ENCODE results near the gene DTHD1. TPM values are rescaled to one million over a fixed set of nuclear protein-coding genes. Genes with fewer than 3 reads are reported as not detected.

Gene DTHD1
- total RNA-seq, 1 donor from 2014 or later, result 0.55 TPM

GRCh38 chr4:36323816-36324419 lies 42.5 kb downstream of the DTHD1 start:
- intact Hi-C loops (cut with DNase I), result no loop called here
- TF ChIP-seq CTCF (IDR thresholded peaks at IDR 0.05), result no peak
- no peak overlapping the region for H3K4me3 ChIP-seq
- no peaks in the 10 kb centered on the region for H3K27me3 ChIP-seq
- ATAC-seq (peak; percentile 22), DNase-seq (no peak)
- H3K27ac ChIP-seq, result no peak overlapping the region
- no peaks in the 10 kb centered on the region for H3K36me3 ChIP-seq
- peaks cover 3% of the 10 kb centered on the region for H3K4me1 ChIP-seq
- H3K9me3 ChIP-seq, result no peaks in the 10 kb centered on the region

- H3K9me3 ChIP-seq, result no peaks in the 10 kb centered on the region
- H3K27me3 ChIP-seq, result no peaks in the 10 kb centered on the region
- no peak overlapping the region for H3K27ac ChIP-seq
- no peak for ATAC-seq
- H3K36me3 ChIP-seq, result no peaks in the 10 kb centered on the region
- peaks cover 3% of the 10 kb centered on the region for H3K4me1 ChIP-seq
- no peak for DNase-seq
- no peak for TF ChIP-seq CTCF (IDR thresholded peaks at IDR 0.05)
- no peak overlapping the region for H3K4me3 ChIP-seq
- intact Hi-C loops (cut with DNase I), result no loop called here
Measured at GRCh38 chr4:36324808-36325207, 43.4 kb downstream of the DTHD1 start.

GRCh38 chr4:36325499-36325898 lies 44.1 kb downstream of the DTHD1 start:
- H3K36me3 ChIP-seq, result no peaks in the 10 kb centered on the region
- DNase-seq (no peak), ATAC-seq (peak; percentile 61)
- no peaks in the 10 kb centered on the region for H3K27me3 ChIP-seq
- no peak overlapping the region for H3K27ac ChIP-seq
- intact Hi-C loops (cut with DNase I), result no loop called here
- no peak for TF ChIP-seq CTCF (IDR thresholded peaks at IDR 0.05)
- no peak overlapping the region for H3K4me3 ChIP-seq
- no peaks in the 10 kb centered on the region for H3K9me3 ChIP-seq
- H3K4me1 ChIP-seq, result peaks cover 3% of the 10 kb centered on the region

GRCh38 chr4:36325926-36326325 lies 44.5 kb downstream of the DTHD1 start:
- TF ChIP-seq CTCF (IDR thresholded peaks at IDR 0.05), result no peak
- ATAC-seq, result no peak
- Histone ChIP-seq H3K27ac (no peak overlapping the region), H3K4me1 (peaks cover 3% of the 10 kb centered on the region), H3K9me3 (no peaks in the 10 kb centered on the region), H3K36me3 (no peaks in the 10 kb centered on the region), H3K27me3 (no peaks in the 10 kb centered on the region), H3K4me3 (no peak overlapping the region)
- no peak for DNase-seq
- intact Hi-C loops (cut with DNase I), result no loop called here

- H3K4me3 ChIP-seq, result no peak overlapping the region
- no peak for TF ChIP-seq CTCF (IDR thresholded peaks at IDR 0.05)
- intact Hi-C loops (cut with DNase I), result no loop called here
- no peaks in the 10 kb centered on the region for H3K27me3 ChIP-seq
- ATAC-seq (no peak), DNase-seq (no peak)
- H3K4me1 ChIP-seq, result peaks cover 3% of the 10 kb centered on the region
- no peaks in the 10 kb centered on the region for H3K9me3 ChIP-seq
- no peak overlapping the region for H3K27ac ChIP-seq
- H3K36me3 ChIP-seq, result no peaks in the 10 kb centered on the region
Measured at GRCh38 chr4:36326476-36327029, 45.1 kb downstream of the DTHD1 start.
